Measurements from ENCODE around the gene FAM120A. TPM values are rescaled to one million over a fixed set of nuclear protein-coding genes. Genes with fewer than 3 reads are reported as not detected.

The FAM120A gene
- polyA plus RNA-seq, 1 donor from 2014 or later: 8.9 TPM

DNA sequence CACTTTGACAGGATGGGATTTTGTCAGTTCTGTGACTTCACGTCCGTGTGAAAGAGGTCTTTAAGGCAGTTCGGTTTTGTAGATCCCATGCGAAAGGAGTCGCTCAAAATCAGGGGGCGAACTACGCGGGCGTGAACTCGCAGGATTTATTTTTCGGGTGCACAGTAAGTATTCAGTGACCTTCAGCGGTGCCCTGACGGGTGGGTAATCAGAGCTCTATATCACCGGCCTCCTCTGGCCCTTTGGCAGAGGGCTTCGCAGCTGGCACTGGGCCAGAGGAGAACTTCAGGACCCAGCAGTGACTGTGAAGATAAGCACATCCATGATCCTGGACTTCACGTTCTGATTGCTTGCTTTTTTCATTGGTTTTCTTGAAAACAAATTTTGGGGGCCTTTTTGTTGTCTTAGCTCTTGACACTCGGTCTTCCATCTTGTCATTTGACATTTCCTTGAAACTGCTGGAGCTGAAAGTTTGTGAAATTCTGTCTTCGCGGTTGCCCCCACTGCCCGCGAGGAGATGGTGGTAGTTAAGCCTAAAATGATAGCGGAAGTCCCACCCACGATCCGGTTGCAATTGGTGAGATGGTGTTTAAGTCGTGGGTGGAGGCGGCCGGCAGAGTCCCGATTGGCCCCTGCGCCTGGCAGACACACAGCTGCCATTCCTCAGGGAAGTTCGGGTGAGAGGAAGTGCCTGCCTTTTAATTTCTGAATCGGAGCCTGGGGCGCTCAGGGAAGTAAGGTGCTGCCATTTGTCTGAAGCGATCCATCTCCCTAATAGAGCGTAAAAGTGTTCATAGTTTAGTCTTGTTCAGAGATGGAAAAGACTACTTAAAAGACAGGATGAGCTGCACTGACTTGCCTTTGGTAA lies 1.8 kb downstream of the FAM120A start, which contains the start of gene FAM120AOS:
Gene FAM120AOS, minus strand, starts transcription at position 535 of the 868 bp plus-strand sequence. CDS start 872 bp downstream, outside the sequence.
- Histone ChIP-seq H4K20me1 (ENCODE audit: insufficient read depth) (no peaks in the 10 kb centered on the region), H3K4me2 (ENCODE audit: low read length) (peak within 1 kb of the TSS; percentile 76), H3K9ac (ENCODE audit: low read length) (peak within 1 kb of the TSS; percentile 80), H3K9me2 (ENCODE audit: insufficient read depth, low read length) (no peaks in the 10 kb centered on the region), H3F3A (ENCODE audit: insufficient read depth, low read length, poor library complexity, severe bottlenecking) (peaks cover 3% of the 10 kb centered on the region), H3K4me3 (ENCODE audit: low read length) (peak within 1 kb of the TSS; percentile 94), H3K27me3 (ENCODE audit: insufficient read depth, low read depth, low read length) (no peaks in the 10 kb centered on the region), H3K79me2 (replicated peaks; ENCODE audit: insufficient read depth, low read length) (peaks cover 52% of the 10 kb centered on the region), H3K36me3 (ENCODE audit: insufficient read depth, low read length) (no peaks in the 10 kb centered on the region), H2AFZ (ENCODE audit: low read depth, low read length) (peak within 1 kb of the TSS; percentile 4), H3K27ac (ENCODE audit: low read length) (peak within 1 kb of the TSS; percentile 74), H3K9me3 (ENCODE audit: low read length) (no peaks in the 10 kb centered on the region)
- peak; percentile 50 for TF ChIP-seq TAF1 (IDR thresholded peaks at IDR 0.05; ENCODE audit: low read depth)
- TF ChIP-seq SMC3 (conservative IDR thresholded peaks at IDR 0.05; ENCODE audit: poor library complexity): no peak
- TF ChIP-seq RAD21 (conservative IDR thresholded peaks at IDR 0.05): peak; percentile 22
- TF ChIP-seq EZH2 (IDR thresholded peaks at IDR 0.05; ENCODE audit: borderline replicate concordance, insufficient read depth, low read length, poor library complexity, severe bottlenecking): no peak
- TF ChIP-seq, protein P1, sequence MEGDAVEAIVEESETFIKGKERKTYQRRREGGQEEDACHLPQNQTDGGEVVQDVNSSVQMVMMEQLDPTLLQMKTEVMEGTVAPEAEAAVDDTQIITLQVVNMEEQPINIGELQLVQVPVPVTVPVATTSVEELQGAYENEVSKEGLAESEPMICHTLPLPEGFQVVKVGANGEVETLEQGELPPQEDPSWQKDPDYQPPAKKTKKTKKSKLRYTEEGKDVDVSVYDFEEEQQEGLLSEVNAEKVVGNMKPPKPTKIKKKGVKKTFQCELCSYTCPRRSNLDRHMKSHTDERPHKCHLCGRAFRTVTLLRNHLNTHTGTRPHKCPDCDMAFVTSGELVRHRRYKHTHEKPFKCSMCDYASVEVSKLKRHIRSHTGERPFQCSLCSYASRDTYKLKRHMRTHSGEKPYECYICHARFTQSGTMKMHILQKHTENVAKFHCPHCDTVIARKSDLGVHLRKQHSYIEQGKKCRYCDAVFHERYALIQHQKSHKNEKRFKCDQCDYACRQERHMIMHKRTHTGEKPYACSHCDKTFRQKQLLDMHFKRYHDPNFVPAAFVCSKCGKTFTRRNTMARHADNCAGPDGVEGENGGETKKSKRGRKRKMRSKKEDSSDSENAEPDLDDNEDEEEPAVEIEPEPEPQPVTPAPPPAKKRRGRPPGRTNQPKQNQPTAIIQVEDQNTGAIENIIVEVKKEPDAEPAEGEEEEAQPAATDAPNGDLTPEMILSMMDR (IDR thresholded peaks at IDR 0.05; ENCODE audit: poor library complexity, severe bottlenecking): no peak
- TF ChIP-seq EP300 (conservative IDR thresholded peaks at IDR 0.05; ENCODE audit: poor library complexity, severe bottlenecking): no peak
- peak; percentile 34 for TF ChIP-seq POLR2AphosphoS5 (IDR thresholded peaks at IDR 0.05)
- TF ChIP-seq MXI1 (conservative IDR thresholded peaks at IDR 0.05; ENCODE audit: poor library complexity, severe bottlenecking): peak; percentile 53
- no peak for TF ChIP-seq REST (IDR thresholded peaks at IDR 0.05; ENCODE audit: borderline replicate concordance)

DNA sequence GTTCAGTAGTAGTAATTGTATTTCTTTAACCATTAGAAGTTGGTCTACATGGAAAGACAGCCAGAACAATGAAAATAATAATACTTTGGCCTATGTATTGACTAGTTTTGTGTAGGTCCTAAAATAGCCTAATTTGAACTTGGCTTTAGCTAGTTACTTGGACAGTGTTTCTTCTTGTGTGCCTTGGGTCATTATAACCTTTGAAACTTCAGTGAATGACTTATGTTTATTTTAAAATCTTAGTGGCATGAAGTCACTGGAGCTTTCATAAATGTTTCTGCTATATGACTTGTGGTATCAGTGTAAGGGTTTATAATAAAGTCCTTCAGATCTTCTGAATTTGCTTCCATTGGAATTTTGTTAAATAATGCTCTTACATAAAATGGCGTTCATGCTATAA lies 4.5 kb downstream of the FAM120A start:
- Histone ChIP-seq H4K20me1 (ENCODE audit: insufficient read depth) (no peaks in the 10 kb centered on the region), H3K9ac (ENCODE audit: low read length) (no peak overlapping the region), H3K27me3 (ENCODE audit: insufficient read depth, low read depth, low read length) (no peaks in the 10 kb centered on the region), H3K79me2 (replicated peaks; ENCODE audit: insufficient read depth, low read length) (peaks cover 48% of the 10 kb centered on the region), H3K4me3 (ENCODE audit: low read length) (no peak overlapping the region), H3K9me3 (ENCODE audit: low read length) (no peaks in the 10 kb centered on the region), H3F3A (ENCODE audit: insufficient read depth, low read length, poor library complexity, severe bottlenecking) (no peaks in the 10 kb centered on the region), H2AFZ (ENCODE audit: low read depth, low read length) (no peak overlapping the region), H3K36me3 (ENCODE audit: insufficient read depth, low read length) (no peaks in the 10 kb centered on the region), H3K9me2 (ENCODE audit: insufficient read depth, low read length) (no peaks in the 10 kb centered on the region), H3K4me2 (ENCODE audit: low read length) (no peak overlapping the region), H3K27ac (ENCODE audit: low read length) (no peak overlapping the region)
- TF ChIP-seq TAF1 (IDR thresholded peaks at IDR 0.05; ENCODE audit: low read depth): no peak

Measured in neural cell (in vitro differentiated cells).